Islet of Langerhans (tissue), 1 donor: Measurements from ENCODE around the gene ZCCHC7.

Source experiments
- FAIRE-seq: peaks from one replicate; lab custom pipeline; 2011; peaks lifted over from hg19 to GRCh38; lab: Jason Lieb, UNC

ZCCHC7 gene

DNA sequence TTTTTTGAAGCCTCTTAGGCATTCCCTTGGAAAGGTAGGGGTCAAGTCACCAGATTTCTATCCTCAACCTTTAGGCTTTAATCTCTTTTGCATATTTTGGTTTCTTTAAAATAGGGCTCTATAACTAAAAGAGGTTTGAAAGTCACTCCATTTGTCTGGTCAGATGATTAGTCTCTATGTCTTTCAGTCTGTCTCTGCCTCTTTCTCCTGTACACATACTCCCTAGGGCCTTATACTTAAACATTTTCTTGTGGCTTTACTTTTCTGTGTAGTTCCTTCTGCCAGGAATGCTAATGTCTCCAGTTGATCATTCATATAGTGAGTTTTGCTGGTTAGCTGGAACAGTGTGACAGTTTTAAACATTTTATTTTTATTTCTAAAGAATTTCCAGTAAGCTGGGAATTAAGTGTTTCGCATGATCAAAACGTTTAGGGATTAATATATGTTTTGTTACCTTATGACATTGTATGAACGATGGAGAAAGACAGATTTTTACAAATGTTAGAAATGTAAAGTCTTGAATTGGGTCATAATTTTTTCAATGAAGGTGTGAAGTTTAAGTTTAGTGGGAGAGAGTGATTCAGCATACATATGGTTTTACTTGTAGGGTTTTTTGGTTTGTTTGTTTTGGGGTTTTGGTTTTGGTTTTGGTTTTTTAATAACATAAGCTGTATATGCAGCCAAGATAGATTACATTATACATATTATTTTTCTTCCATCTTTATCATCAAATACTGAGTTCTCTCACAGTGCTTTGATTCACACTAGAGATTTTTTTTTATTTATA lies 90.6 kb downstream of the ZCCHC7 start:
- FAIRE-seq = no peak

DNA sequence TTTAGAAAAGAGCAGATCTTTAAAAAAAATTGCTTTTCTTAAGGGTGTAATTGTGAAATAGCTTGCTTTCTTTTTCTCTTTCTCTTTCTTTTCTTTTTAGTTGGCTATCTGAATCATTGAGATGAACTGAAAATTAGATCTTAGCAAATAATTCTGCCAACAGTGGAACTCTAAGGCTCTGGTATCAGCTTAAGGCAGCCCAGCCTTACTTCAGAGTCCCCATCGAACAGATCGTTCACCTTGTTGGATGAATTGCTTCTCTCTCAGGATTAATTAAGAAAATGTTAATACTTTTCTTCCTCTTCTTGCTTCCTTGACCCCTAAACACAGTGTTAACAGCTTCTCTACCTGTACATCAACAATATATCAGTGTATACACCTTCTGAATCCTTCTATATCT lies 92.1 kb downstream of the ZCCHC7 start:
- FAIRE-seq = no peak

DNA sequence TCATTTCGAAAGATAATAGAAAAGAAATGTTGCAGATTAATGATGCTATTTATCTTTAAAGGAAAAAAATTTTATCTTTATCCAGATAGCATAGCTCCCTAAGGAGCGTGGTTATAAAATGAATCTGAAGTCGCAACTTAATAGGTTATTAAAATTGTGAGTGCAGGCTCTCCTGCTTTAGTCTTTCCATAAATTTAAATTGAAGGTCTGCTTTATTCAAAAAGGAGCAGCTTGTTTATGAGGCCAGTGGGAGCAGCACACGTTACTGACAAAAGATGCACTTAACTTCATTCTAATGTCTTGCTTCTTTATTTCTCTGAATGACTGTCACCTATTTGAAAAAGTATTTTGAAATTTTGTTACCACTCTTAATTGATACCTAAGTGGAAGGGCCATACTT lies 95.0 kb downstream of the ZCCHC7 start:
- FAIRE-seq = peak; percentile 36

DNA sequence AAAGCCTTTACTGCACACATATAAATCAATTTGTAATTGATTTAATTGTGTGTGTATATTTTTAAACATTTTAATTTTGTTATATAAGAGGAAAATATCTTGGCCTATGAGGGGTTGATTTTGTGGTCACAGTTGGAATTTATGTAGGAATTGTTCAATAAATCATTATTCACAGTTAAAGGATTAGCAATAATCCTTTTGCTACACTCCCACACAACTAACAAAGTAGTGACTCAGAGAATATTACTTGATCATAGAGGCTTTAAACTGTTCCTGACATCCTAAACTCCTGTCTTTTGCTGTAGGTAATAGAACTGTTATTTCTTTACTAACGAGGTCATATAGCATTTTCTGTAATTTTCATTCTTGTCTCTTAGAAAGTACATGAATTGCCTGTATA lies 95.5 kb downstream of the ZCCHC7 start:
- FAIRE-seq = no peak

GRCh38 chr9:37217161-37217560 lies 96.8 kb downstream of the ZCCHC7 start:
- FAIRE-seq = no peak

GRCh38 chr9:37218800-37219425 lies 98.5 kb downstream of the ZCCHC7 start:
- FAIRE-seq = no peak

DNA sequence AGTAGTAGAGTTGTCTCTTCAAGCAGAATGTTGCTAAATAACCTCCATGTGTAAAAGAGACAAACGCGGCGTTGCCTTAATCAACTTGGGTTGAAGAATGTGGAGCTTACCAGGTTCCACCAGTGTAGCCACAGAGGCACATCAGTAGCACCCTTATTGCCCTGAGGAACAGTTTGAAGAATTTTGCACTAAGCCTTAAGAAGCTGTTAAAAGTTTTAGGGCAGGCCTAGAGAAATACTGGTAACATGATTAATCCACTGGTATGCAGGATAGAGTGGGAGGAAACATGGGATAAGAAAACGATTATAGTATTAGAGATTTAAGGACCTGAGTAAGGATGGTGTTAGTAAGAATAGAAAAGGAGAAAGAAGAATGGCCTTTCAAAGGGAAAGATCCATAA lies 100.6 kb downstream of the ZCCHC7 start:
- no peak for FAIRE-seq

DNA sequence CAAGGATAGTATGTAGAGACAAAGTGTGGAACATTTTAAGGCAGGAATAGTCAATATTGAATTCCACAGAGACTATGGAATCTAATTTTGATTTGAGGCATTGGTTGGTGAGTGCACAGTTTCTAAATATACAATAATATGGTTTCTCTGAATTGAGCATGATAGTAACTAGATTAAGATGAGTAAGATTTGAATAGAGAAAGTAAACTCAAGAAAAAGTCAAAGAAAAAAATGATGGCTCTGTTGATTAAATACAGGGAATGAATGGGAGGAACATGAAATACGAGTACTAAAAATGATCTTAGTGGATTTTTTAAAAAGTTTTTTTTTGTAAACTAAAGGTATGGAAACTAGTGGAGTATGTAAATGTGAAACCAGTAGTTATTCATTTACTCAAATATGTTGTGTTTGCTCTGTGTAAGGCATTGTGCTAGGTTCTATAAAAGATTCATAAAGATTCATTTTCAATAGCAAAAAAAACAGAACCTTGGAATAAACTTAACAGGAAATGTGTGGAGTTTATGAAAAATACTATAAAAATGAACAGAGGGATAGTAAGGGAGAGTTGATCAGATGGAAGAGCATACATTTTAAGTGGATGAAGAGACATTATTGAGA lies 101.2 kb downstream of the ZCCHC7 start:
- FAIRE-seq = peak; percentile 87

DNA sequence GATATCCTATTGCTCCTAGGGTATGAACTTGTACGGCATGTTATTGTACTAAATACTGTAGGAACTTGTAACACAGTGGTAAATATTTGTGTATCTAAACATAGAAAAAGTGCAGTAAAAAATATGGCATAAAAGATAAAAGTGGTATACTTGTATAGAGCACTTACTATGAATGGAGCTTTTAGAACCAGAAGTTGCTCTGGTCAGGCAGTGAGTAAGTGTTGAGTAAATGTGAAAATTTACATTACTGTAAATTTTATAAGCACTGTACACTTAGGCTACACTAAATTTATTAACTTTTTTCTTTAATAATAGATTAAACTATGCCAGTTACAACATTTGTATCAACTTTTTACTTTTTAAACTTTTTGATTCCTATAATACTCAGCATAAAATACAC lies 109.1 kb downstream of the ZCCHC7 start:
- no peak for FAIRE-seq

DNA sequence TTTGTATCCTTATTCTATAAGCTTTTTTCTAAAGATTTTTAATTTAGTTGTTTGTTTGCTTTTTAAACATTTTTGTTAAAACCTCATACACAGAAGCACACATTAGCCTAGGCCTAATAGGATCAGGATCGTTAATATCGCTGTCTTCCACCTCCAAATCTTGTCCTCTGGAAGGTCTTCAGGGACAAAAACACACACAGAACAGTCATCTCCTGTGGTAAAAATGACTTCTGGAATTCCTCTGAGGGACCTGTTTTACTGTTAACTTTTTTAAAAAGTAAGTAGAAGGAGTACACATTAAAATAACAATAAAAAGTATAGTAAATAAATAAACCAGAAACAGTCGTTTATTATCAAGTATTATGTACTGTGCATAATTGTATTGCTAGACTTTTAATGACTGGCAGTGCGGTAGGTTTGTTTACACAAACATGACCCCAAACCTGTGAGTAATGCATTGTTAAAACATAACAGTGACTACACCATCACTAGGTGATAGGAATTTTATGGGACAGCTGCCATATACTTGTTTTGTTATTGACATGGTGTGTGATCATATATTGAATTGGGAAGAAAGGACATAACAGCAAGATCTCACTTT lies 109.6 kb downstream of the ZCCHC7 start:
- peak; percentile 47 for FAIRE-seq

DNA sequence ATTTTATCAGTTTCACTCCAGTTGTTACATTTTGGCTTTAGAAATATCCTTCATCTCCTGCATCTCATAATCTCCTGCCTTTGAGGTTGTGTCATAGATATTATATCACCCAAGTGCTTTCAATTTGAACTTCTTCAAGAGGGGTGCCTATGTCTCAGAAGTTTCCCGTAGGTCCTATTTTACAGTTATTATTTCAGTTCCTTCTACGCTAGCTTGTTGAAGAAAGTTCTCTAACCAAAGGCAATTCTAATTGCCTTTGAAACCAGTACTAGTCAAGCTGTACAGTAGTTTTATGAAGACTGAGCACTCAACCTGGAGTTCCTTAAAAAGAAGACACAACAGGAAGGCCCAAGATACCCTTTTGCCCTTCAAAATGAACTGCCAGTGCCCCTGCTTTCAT lies 116.4 kb downstream of the ZCCHC7 start:
- no peak for FAIRE-seq

DNA sequence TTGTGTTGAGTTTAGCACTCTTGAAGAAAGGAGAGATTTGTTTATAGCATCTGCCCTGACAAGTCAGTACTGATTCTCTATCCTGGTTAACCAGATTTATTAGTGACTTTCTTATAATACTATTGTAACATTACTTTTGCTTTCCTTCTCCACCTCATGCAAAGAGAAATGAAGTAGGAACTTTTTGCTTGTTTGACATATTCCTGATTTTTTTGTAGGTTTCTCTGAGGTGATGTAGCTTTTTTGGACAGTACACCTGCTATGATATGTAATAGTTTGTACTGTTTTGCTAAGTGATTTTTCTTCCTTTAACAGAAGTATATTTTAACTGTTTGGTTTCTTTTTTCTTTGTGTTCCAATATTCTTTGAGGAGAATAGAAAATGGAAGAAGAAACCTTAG lies 117.7 kb downstream of the ZCCHC7 start:
- FAIRE-seq = no peak

- FAIRE-seq = peak; percentile 45
These were observed 119.0 kb downstream of the ZCCHC7 start for GRCh38 chr9:37239224-37239859.

- FAIRE-seq = no peak
These were observed 119.5 kb downstream of the ZCCHC7 start for GRCh38 chr9:37239921-37240320.

DNA sequence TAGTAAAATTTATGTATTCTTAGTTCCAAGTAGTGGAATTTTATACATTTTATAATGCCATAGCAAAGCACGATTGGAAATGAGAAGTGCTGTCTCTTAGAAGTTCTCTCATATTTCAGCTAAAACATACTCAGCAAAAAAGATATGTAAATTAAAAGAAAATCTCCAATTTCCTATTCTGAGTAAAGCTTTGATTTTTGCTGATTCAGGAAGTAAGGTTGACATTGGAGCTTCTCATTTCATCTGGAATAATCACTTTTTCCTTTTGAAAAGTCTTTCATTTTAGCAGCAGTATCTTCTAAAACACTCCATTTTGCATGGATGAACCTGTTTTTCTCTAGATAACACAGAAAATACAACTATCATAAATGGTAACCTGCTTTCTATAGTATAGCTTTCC lies 121.0 kb downstream of the ZCCHC7 start:
- no peak for FAIRE-seq

DNA sequence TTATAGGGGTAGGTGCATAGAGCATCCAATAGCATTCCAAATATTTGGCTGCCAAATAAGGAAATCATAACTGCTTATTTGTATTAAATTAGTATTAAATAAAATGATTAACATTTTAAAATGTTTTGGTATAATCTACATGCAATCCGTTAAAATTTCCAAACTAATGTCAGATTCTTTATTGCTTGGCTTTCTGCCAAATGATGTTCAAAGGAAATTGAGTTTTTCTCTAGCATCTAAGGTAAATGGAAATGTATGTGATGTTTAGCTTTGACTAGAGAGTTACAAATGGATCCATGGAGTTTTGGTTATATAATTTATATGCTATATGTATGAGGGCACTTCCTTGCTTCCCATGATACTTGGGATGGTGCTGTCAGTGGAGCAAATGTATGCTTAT lies 121.7 kb downstream of the ZCCHC7 start:
- no peak for FAIRE-seq

- FAIRE-seq = peak; percentile 90
These were observed 123.4 kb downstream of the ZCCHC7 start for GRCh38 chr9:37243588-37244345.

GRCh38 chr9:37246826-37247225 lies 126.5 kb downstream of the ZCCHC7 start:
- FAIRE-seq = no peak

DNA sequence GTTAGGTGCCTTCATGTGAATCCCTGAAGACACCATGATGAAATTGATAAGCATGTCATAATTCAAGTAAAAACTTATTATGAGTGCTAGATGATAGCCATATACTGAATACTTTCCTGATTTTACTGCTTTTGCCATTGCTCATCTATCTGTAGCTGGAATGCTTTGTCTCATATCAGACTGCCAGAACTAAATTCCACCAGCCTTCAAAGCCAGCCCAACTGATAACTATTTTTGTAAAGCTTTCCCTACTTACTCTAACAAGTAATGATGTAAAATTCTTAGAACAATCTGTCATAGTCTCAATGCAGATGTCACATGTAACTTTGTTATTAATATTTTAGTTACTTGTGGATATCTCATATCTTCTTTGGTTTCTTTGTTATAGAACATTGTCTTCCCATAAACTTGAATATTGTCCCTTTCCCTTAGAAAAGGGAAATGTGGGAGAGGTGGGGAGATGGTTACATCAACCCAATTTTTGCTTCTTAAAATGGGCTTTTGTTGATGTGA lies 128.3 kb downstream of the ZCCHC7 start:
- no peak for FAIRE-seq

- no peak for FAIRE-seq
These were observed 131.1 kb downstream of the ZCCHC7 start for GRCh38 chr9:37251452-37251851.

- FAIRE-seq = peak; percentile 36
These were observed 133.1 kb downstream of the ZCCHC7 start for GRCh38 chr9:37253377-37253937.
